ENCODE measurements around the gene ZDHHC12. TPM values are rescaled to one million over a fixed set of nuclear protein-coding genes. Genes with fewer than 3 reads are reported as not detected.
"Not testable (repeated sequence)": the region's sequence is repeated elsewhere in the genome, so short reads cannot be mapped to it uniquely, and the experiment has no call there.

The ZDHHC12 gene
- total RNA-seq, 1 donor from 2014 or later: 24.8 TPM

GRCh38 chr9:128702445-128702948 is 21.4 kb downstream of the ZDHHC12 start, which contains the start of gene PKN3:
TSS of gene PKN3 (plus strand) at chr9:128702503. CDS start at chr9:128702916, 413 bp downstream.
- H3K27ac Mint-ChIP-seq (ENCODE audit: unreplicated experiment): peak within 1 kb of the TSS; percentile 75
- peak; percentile 97 for DNase-seq (ENCODE audit: extremely low spot score, unreplicated experiment)
- TF ChIP-seq CTCF (IDR thresholded peaks at IDR 0.05): peak; percentile 96
- H3K9me3 Mint-ChIP-seq (ENCODE audit: unreplicated experiment): no peaks in the 10 kb centered on the region
- H3K4me3 Mint-ChIP-seq (ENCODE audit: unreplicated experiment): peak within 1 kb of the TSS; percentile 80
- no peaks in the 10 kb centered on the region for H3K36me3 Mint-ChIP-seq (ENCODE audit: unreplicated experiment)
- no peaks in the 10 kb centered on the region for H3K27me3 Mint-ChIP-seq (ENCODE audit: unreplicated experiment)
- peaks cover 13% of the 10 kb centered on the region for H3K4me1 Mint-ChIP-seq (ENCODE audit: unreplicated experiment)

- H3K9me3 Mint-ChIP-seq (ENCODE audit: unreplicated experiment): no peaks in the 10 kb centered on the region
- no peaks in the 10 kb centered on the region for H3K27me3 Mint-ChIP-seq (ENCODE audit: unreplicated experiment)
- peaks cover 4% of the 10 kb centered on the region for H3K36me3 Mint-ChIP-seq (ENCODE audit: unreplicated experiment)
- peaks cover 21% of the 10 kb centered on the region for H3K4me1 Mint-ChIP-seq (ENCODE audit: unreplicated experiment)
- no peak for TF ChIP-seq CTCF (IDR thresholded peaks at IDR 0.05)
- no peak for DNase-seq (ENCODE audit: extremely low spot score, unreplicated experiment)
- peak overlapping the region; percentile 80 for H3K4me3 Mint-ChIP-seq (ENCODE audit: unreplicated experiment)
- H3K27ac Mint-ChIP-seq (ENCODE audit: unreplicated experiment): no peak overlapping the region
Measured at GRCh38 chr9:128701227-128701854, 22.6 kb downstream of the ZDHHC12 start.

GRCh38 chr9:128699096-128699795 is 24.7 kb downstream of the ZDHHC12 start:
- H3K27me3 Mint-ChIP-seq (ENCODE audit: unreplicated experiment); H3K9me3 Mint-ChIP-seq (ENCODE audit: unreplicated experiment); H3K4me3 Mint-ChIP-seq (ENCODE audit: unreplicated experiment); DNase-seq (ENCODE audit: extremely low spot score, unreplicated experiment); H3K27ac Mint-ChIP-seq (ENCODE audit: unreplicated experiment): not testable (repeated sequence)
- H3K36me3 Mint-ChIP-seq (ENCODE audit: unreplicated experiment): peaks cover 21% of the 10 kb centered on the region
- peaks cover 23% of the 10 kb centered on the region for H3K4me1 Mint-ChIP-seq (ENCODE audit: unreplicated experiment)

GRCh38 chr9:128696923-128697707 is 26.8 kb downstream of the ZDHHC12 start:
- H3K4me1 Mint-ChIP-seq (ENCODE audit: unreplicated experiment): peaks cover 20% of the 10 kb centered on the region
- no peak for DNase-seq (ENCODE audit: extremely low spot score, unreplicated experiment)
- H3K27ac Mint-ChIP-seq (ENCODE audit: unreplicated experiment): peak overlapping the region; percentile 62
- H3K27me3 Mint-ChIP-seq (ENCODE audit: unreplicated experiment): no peaks in the 10 kb centered on the region
- no peak overlapping the region for H3K4me3 Mint-ChIP-seq (ENCODE audit: unreplicated experiment)
- H3K9me3 Mint-ChIP-seq (ENCODE audit: unreplicated experiment): no peaks in the 10 kb centered on the region
- H3K36me3 Mint-ChIP-seq (ENCODE audit: unreplicated experiment): peaks cover 36% of the 10 kb centered on the region
- TF ChIP-seq CTCF (IDR thresholded peaks at IDR 0.05): no peak

GRCh38 chr9:128694344-128694743 is 29.6 kb downstream of the ZDHHC12 start:
- H3K27me3 Mint-ChIP-seq (ENCODE audit: unreplicated experiment): no peaks in the 10 kb centered on the region
- peaks cover 29% of the 10 kb centered on the region for H3K4me1 Mint-ChIP-seq (ENCODE audit: unreplicated experiment)
- no peak overlapping the region for H3K4me3 Mint-ChIP-seq (ENCODE audit: unreplicated experiment)
- H3K36me3 Mint-ChIP-seq (ENCODE audit: unreplicated experiment): peaks cover 45% of the 10 kb centered on the region
- H3K9me3 Mint-ChIP-seq (ENCODE audit: unreplicated experiment): no peaks in the 10 kb centered on the region
- no peak for TF ChIP-seq CTCF (IDR thresholded peaks at IDR 0.05)
- no peak for DNase-seq (ENCODE audit: extremely low spot score, unreplicated experiment)
- H3K27ac Mint-ChIP-seq (ENCODE audit: unreplicated experiment): no peak overlapping the region

GRCh38 chr9:128693738-128694137 is 30.2 kb downstream of the ZDHHC12 start:
- not testable (repeated sequence) for DNase-seq (ENCODE audit: extremely low spot score, unreplicated experiment); H3K27ac Mint-ChIP-seq (ENCODE audit: unreplicated experiment); H3K9me3 Mint-ChIP-seq (ENCODE audit: unreplicated experiment); H3K4me3 Mint-ChIP-seq (ENCODE audit: unreplicated experiment); H3K27me3 Mint-ChIP-seq (ENCODE audit: unreplicated experiment)
- Mint-ChIP-seq H3K4me1 (ENCODE audit: unreplicated experiment) (peaks cover 29% of the 10 kb centered on the region), H3K36me3 (ENCODE audit: unreplicated experiment) (peaks cover 45% of the 10 kb centered on the region)
